ENCODE results near the gene SFMBT2. TPM values are rescaled to one million over a fixed set of nuclear protein-coding genes. Genes with fewer than 3 reads are reported as not detected.

The SFMBT2 gene
- total RNA-seq, 1 experiment from 2014 or later, result 14.3 TPM

GRCh38 chr10:7311218-7311849 is 99.5 kb downstream of the SFMBT2 start:
- no peak for TF ChIP-seq NR2C2 (CRISPR knock-in tag; IDR thresholded peaks at IDR 0.05)
- TF ChIP-seq, protein P1, sequence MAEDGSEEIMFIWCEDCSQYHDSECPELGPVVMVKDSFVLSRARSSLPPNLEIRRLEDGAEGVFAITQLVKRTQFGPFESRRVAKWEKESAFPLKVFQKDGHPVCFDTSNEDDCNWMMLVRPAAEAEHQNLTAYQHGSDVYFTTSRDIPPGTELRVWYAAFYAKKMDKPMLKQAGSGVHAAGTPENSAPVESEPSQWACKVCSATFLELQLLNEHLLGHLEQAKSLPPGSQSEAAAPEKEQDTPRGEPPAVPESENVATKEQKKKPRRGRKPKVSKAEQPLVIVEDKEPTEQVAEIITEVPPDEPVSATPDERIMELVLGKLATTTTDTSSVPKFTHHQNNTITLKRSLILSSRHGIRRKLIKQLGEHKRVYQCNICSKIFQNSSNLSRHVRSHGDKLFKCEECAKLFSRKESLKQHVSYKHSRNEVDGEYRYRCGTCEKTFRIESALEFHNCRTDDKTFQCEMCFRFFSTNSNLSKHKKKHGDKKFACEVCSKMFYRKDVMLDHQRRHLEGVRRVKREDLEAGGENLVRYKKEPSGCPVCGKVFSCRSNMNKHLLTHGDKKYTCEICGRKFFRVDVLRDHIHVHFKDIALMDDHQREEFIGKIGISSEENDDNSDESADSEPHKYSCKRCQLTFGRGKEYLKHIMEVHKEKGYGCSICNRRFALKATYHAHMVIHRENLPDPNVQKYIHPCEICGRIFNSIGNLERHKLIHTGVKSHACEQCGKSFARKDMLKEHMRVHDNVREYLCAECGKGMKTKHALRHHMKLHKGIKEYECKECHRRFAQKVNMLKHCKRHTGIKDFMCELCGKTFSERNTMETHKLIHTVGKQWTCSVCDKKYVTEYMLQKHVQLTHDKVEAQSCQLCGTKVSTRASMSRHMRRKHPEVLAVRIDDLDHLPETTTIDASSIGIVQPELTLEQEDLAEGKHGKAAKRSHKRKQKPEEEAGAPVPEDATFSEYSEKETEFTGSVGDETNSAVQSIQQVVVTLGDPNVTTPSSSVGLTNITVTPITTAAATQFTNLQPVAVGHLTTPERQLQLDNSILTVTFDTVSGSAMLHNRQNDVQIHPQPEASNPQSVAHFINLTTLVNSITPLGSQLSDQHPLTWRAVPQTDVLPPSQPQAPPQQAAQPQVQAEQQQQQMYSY (CRISPR knock-in tag; IDR thresholded peaks at IDR 0.05), result no peak
- no peak for TF ChIP-seq SMAD3 (CRISPR knock-in tag; IDR thresholded peaks at IDR 0.05; ENCODE audit: borderline replicate concordance)
- no peak for TF ChIP-seq ZNF416 (CRISPR knock-in tag; IDR thresholded peaks at IDR 0.05)
- TF ChIP-seq KAT7 (CRISPR knock-in tag; IDR thresholded peaks at IDR 0.05; ENCODE audit: borderline replicate concordance), result no peak
- TF ChIP-seq JAZF1 (CRISPR knock-in tag; IDR thresholded peaks at IDR 0.05), result no peak
- TF ChIP-seq ELF4 (CRISPR knock-in tag; IDR thresholded peaks at IDR 0.05; ENCODE audit: low read depth), result no peak
- no peak for TF ChIP-seq ZNF121 (CRISPR knock-in tag; IDR thresholded peaks at IDR 0.05)
- no peak for TF ChIP-seq TEAD1 (CRISPR knock-in tag; IDR thresholded peaks at IDR 0.05)
- TF ChIP-seq, protein P2, sequence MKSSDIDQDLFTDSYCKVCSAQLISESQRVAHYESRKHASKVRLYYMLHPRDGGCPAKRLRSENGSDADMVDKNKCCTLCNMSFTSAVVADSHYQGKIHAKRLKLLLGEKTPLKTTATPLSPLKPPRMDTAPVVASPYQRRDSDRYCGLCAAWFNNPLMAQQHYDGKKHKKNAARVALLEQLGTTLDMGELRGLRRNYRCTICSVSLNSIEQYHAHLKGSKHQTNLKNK (CRISPR knock-in tag; IDR thresholded peaks at IDR 0.05), result no peak
- TF ChIP-seq EMX1 (CRISPR knock-in tag; IDR thresholded peaks at IDR 0.05), result no peak
- TF ChIP-seq, protein P3, sequence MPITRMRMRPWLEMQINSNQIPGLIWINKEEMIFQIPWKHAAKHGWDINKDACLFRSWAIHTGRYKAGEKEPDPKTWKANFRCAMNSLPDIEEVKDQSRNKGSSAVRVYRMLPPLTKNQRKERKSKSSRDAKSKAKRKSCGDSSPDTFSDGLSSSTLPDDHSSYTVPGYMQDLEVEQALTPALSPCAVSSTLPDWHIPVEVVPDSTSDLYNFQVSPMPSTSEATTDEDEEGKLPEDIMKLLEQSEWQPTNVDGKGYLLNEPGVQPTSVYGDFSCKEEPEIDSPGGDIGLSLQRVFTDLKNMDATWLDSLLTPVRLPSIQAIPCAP (CRISPR knock-in tag; IDR thresholded peaks at IDR 0.05), result no peak
- TF ChIP-seq MYBL2 (CRISPR knock-in tag; IDR thresholded peaks at IDR 0.05), result no peak
- TF ChIP-seq, protein P4, sequence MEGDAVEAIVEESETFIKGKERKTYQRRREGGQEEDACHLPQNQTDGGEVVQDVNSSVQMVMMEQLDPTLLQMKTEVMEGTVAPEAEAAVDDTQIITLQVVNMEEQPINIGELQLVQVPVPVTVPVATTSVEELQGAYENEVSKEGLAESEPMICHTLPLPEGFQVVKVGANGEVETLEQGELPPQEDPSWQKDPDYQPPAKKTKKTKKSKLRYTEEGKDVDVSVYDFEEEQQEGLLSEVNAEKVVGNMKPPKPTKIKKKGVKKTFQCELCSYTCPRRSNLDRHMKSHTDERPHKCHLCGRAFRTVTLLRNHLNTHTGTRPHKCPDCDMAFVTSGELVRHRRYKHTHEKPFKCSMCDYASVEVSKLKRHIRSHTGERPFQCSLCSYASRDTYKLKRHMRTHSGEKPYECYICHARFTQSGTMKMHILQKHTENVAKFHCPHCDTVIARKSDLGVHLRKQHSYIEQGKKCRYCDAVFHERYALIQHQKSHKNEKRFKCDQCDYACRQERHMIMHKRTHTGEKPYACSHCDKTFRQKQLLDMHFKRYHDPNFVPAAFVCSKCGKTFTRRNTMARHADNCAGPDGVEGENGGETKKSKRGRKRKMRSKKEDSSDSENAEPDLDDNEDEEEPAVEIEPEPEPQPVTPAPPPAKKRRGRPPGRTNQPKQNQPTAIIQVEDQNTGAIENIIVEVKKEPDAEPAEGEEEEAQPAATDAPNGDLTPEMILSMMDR (IDR thresholded peaks at IDR 0.05), result no peak
- no peak for TF ChIP-seq ATF6 (CRISPR knock-in tag; IDR thresholded peaks at IDR 0.05)
- TF ChIP-seq E2F5 (CRISPR knock-in tag; IDR thresholded peaks at IDR 0.05), result no peak
- TF ChIP-seq TCF7 (CRISPR knock-in tag; IDR thresholded peaks at IDR 0.05; ENCODE audit: low read depth), result no peak
- no peak for TF ChIP-seq RELA (CRISPR knock-in tag; IDR thresholded peaks at IDR 0.05; ENCODE audit: borderline replicate concordance)
- no peak for TF ChIP-seq SP1 (CRISPR knock-in tag; conservative IDR thresholded peaks at IDR 0.05)
- POLR2A ChIA-PET, result no interaction called here
- no peaks in the 10 kb centered on the region for H3K27me3 Mint-ChIP-seq (ENCODE audit: low read depth)
- H3K4me1 Mint-ChIP-seq, result peaks cover 32% of the 10 kb centered on the region
- no peak overlapping the region for H3K27ac Mint-ChIP-seq
- CTCF ChIA-PET, result no interaction called here
- no peak for ATAC-seq
- H3K4me3 Mint-ChIP-seq, result no peak overlapping the region
- H3K9me3 Mint-ChIP-seq, result peaks cover 6% of the 10 kb centered on the region
- peaks cover 7% of the 10 kb centered on the region for H3K36me3 Mint-ChIP-seq
- no peak for DNase-seq (ENCODE audit: low spot score)
